ENCODE results near the gene PPP2R2C.

PPP2R2C gene

DNA sequence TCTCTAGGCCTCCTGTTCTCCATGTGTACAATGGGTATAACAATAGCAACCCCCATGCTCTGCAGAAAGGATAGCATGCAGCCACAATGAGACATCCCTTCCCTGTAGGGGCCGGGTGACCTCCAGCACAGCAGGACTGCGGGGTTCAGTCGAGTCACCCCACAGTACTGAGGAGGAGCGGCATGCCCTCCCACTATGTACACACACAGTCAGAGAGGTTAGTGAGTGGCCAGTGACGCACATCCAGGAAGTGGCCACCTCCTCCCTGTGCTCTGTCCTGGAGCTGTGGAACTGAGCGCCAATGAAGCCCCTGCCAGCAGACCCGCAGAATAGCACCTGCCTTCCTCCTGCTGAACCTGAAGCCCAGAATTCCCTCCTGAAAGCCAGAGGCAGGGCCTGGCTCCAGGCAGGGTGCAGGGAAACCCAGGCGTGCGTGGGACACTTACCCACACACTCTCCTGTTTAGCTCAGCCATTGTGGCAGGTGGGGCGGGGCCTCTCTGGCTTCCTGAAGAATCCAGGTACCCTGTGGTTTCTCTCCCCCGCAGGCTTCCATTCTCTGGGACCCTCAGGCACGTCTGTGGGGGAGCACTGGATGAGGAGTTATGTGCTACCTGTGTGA, 152.8 kb downstream of the PPP2R2C start:
- in situ Hi-C loops (cut with HindIII; ENCODE audit: low sequenced_read_pairs) = no loop called here
- DNase-seq (ENCODE audit: low read depth) = no peak
- TF ChIP-seq CTCF (IDR thresholded peaks at IDR 0.05; ENCODE audit: low read depth, low read length, missing control alignments) = no peak
- no peak overlapping the region for H3K4me3 ChIP-seq (ENCODE audit: low read depth, low read length)

DNA sequence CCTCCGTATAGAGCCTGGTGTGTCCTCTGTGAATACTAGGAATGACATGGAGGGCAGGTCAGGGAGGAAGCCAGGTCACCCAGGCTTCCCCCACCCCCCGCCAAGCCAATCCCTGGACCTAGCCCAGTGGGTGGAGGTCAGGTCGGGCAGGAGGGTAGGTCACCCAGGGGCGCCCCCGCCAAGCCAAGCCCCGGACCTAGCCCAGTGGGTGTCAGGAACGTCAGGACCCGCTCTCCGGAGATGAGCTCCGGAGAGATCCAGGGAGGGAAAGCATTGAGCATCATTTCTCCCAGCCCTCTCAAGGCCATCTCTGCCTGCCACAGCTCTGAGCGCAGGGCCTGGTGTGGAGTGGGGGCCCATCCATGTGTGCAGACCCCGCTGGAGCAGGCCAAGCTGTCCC, 154.2 kb downstream of the PPP2R2C start:
- in situ Hi-C loops (cut with HindIII; ENCODE audit: low sequenced_read_pairs) = no loop called here
- no peak for DNase-seq (ENCODE audit: low read depth)
- TF ChIP-seq CTCF (IDR thresholded peaks at IDR 0.05; ENCODE audit: low read depth, low read length, missing control alignments) = no peak
- H3K4me3 ChIP-seq (ENCODE audit: low read depth, low read length) = no peak overlapping the region

- TF ChIP-seq CTCF (IDR thresholded peaks at IDR 0.05; ENCODE audit: low read depth, low read length, missing control alignments) = no peak
- in situ Hi-C loops (cut with HindIII; ENCODE audit: low sequenced_read_pairs) = no loop called here
Measured at GRCh38 chr4:6316461-6317003, 155.9 kb downstream of the PPP2R2C start.

DNA sequence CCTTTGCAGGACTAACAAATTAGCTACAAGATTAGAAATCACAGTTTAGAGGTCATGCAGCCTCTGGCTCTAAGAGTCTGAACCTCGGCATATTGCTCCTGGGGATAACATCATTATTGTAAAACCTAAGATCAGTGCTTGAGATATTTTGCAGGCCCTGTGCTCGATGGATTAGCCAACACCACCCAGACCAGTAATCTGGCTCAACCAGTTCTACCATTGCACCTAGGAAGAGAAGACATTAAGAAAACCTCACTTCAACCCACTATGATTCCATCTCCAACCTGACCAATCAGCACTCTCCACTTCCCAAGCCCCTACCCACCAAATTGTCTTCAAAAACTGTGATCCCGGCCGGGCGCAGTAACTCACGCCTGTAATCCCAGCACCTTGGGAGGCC, 159.2 kb downstream of the PPP2R2C start:
- no peak overlapping the region for H3K4me3 ChIP-seq (ENCODE audit: low read depth, low read length)
- in situ Hi-C loops (cut with HindIII; ENCODE audit: low sequenced_read_pairs) = no loop called here
- no peak for DNase-seq (ENCODE audit: low read depth)
- TF ChIP-seq CTCF (IDR thresholded peaks at IDR 0.05; ENCODE audit: low read depth, low read length, missing control alignments) = no peak

More at GRCh38 chr4:6316461-6317003, 155.9 kb downstream of the PPP2R2C start:
- H3K4me3 ChIP-seq (ENCODE audit: low read depth, low read length) = no peak overlapping the region
- DNase-seq (ENCODE audit: low read depth) = no peak

DNA sequence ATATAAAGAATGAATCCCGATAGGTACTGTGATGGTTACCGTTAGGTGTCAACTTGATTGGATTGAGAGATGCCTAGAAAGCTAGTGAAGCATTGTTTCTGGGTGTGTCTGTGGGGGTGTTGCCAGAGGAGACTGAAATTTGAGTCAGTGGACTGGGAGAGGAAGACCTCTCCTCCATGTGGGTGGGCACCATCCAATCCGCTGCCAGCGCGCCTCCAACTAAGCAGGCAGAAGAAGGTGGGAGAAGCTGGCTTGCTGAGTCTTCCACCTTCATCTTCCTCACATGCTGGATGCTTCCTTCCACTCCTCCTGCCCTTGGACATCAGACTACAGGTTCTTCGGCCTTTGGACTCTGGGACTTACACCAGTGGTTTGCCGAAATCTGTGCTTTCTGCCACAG, 162.6 kb downstream of the PPP2R2C start:
- no peak for TF ChIP-seq CTCF (IDR thresholded peaks at IDR 0.05; ENCODE audit: low read depth, low read length, missing control alignments)
- H3K4me3 ChIP-seq (ENCODE audit: low read depth, low read length) = no peak overlapping the region
- DNase-seq (ENCODE audit: low read depth) = no peak
- in situ Hi-C loops (cut with HindIII; ENCODE audit: low sequenced_read_pairs) = loop anchor here (5.0 kb wide), 2 partner anchors 42 to 68 kb away; partner anchors contain the start of gene WFS1

DNA sequence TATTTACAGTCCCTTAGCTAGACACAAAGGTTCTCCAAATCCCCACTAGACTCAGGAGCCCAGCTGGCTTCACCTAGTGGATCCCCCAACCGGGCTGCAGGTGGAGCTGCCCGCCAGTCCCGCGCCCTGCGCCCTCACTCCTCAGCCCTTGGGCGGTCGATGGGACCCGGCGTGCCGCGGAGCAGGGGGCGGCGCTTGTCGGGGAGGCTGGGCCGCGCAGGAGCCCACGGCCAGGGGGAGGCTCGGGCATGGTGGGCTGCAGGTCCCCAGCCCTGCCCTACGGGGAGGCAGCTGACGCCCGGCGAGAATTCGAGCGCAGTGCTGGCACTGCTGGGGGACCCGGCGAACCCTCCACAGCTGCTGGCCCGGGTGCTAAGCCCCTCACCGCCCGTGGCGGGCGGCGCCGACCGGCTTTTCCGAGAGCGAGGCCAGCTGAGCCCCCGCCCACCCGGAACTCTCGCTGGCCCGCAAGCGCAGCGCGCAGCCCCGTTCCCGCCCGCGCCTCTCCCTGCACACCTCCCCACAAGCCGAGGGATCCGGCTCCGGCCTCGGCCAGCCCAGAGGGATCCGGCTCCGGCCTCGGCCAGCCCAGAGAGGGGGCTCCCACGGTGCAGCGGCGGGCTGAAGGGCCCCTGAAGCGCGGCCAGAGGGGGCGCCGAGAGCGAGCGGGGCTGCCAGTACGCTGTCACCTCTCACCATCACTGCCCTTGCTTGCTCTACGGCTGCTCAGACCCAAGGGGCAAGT, 163.3 kb downstream of the PPP2R2C start:
- peak overlapping the region; percentile 39 for H3K4me3 ChIP-seq (ENCODE audit: low read depth, low read length)
- in situ Hi-C loops (cut with HindIII; ENCODE audit: low sequenced_read_pairs) = loop anchor here (5.0 kb wide), 2 partner anchors 42 to 68 kb away; partner anchors contain the start of gene WFS1
- DNase-seq (ENCODE audit: low read depth) = no peak
- peak; percentile 13 for TF ChIP-seq CTCF (IDR thresholded peaks at IDR 0.05; ENCODE audit: low read depth, low read length, missing control alignments)
